Activated T-helper 9 cell treated with anti-CD3 and anti-CD28 coated beads, Interleukin-2, amount 50 U/mL, for 16 hours (primary cell): ENCODE results near the gene MLLT10.
"Not testable (repeated sequence)": the region's sequence is repeated elsewhere in the genome, so short reads cannot be mapped to it uniquely, and the experiment has no call there.

Source experiments
- DNase-seq: peaks from one replicate; pipeline ENCODE4 v3.0.0-alpha.2; 2020; ENCODE audit warnings: low read depth

Gene MLLT10

DNA sequence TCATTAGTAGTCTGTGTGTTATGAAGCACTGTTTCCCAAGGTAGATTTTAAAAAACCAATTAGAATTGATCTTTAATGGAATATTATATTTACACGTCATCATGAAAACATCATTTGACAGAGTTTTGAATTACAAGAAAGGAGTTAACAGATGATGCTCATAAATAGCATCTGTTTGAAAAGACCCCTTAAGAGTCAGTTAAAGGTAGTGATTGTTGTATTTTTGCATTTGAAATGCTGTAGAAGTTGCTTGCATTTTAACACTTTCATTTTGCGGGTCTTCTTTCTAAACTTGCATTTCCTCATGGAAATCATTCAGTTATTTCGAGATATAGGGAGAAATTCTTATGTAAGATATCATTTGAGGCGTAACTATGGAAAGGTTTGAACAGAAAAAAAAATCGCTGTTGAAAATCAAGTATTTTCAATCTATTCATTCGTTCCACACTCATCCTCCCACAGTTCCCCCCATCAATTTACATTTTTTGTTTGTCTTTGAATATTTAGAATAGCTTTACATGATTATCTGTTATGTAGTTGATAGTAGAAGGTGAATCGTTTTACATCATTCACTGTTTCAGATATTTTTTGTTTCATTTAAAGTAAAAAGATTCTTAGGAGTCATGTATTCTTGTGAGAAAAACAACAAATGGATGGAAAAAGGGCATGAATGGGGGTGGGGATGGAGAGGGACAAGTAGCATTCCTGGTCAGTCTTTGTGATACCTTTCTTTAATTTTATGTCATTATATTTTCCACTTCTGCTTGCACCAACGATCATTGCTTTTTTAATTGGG is 5.6 kb upstream of the MLLT10 start:
- DNase-seq = no peak

DNA sequence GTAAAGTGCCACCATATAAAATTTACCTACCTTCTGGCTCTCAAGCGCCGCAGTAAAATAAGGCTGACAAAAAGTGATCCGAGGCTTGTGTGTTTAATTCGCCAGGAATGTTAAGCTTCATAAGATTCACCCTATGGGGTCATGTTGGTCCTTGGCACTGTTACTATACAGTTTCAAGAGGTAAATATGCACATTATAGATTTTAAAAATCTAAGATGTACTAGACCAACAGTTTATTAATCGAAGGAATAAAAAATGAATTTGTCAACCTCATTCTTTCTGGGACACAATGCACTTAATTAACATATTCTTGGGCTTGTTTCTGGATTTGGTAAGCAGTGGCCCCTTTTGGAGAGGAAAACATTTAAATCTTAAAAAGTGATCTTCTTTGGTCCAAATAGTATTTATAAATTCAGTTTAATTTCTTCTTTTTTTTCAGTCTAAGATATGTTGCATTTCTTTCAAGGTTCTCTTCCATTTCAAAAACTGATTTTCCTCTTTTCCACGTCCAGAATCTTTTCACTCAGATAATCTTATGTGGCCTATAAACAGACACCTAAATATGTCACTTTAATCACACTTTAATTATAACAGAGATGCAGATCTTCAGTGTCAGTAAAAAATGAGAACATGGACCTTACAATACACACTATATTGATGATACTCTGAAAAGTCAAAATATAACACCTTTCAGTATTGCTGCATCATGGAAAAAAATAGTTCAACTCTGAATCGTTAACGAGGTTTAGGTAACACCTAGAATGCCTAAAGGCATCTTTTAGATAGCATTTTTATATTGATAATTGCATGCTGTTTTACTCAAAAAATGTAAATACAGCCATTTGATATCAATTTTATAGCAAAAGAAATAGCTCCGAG is 4.8 kb upstream of the MLLT10 start:
- no peak for DNase-seq

DNA sequence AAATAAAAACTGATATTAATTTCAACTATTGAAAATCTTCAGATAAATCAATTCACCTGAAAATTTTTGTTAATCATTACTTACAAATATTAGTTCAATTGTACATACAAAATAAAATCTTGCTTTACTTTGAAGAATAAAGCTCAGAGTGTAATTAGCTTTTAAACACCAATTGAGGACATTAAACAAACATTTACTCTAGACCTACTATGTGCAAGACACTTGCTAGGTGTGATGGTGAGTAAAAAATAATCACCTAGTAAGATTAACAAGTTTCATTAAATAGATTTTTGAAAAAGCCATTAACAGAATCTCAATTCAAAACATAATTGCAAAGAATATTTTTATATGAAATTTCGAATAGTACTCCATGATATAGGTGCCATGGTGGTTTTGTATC is 3.9 kb upstream of the MLLT10 start:
- no peak for DNase-seq

DNA sequence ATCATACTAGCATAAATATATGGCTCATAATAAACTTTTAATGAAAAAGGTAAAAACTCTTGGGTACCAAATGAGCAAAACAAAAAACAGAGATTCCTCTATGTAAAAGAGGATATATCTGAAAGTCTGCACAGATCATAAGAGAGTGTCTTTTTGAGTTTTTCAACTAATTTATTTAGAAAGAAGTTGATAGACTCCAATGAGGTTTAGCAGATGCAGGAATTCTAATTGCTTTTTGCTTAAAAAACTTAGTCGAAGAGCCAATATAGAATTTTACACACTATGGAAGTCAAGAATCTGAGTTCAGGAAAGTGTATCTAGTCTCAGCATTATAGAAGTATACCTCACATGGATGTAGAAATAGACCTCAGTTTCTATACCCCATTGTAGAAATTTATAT is 3.4 kb upstream of the MLLT10 start:
- no peak for DNase-seq

DNA sequence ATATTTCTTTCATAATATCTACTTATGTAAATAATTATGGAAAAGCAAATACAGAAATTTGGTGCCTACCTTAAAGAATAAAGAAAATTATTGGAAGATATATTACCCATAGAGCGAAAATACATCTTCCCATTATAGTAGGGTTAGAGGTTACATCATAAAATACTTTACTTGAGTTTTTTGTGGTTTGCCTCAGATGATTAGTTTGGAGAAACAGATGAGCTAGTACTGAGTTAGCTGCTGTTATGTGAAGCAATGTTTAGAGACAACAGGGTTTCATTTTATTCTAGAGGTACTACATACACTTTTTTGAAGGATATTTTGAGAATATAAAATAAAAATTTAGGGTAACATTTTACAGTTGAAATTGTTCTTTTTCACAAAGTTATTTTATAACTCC is 2.9 kb upstream of the MLLT10 start:
- DNase-seq = no peak

DNA sequence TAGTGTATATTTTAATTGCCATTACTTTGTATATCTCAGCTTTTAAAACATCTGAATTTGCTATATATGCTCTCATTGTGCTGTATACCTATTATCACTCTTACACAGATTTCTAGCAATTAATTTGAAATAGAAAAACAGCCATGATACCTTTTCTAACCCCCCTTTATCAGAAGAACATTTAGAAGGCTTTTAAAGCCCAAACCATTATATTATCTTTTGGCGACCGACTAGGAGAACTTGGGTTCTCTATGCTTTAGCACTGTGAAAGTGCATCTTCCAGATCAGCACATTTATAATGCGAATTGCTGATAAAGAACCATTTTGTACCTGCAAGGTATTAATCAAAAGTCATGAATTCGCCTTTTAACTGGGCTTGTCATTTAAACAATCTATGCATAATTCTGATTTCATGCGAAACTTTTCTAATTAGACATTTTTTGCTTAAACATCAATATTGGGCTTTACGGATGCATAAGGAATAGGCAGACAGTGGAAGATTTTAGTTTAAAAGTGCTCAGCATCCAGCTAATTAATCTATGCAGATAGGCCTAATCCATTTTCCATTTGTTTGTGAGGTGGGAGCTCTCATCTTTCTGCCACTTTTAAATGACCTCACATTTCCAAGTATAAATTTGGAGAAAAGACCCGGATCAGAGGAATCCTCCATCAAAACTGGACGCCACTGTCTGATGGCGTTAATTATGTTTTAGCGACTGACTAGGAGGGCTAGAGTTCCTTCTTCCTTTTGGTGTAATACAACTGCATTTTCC is 1.2 kb upstream of the MLLT10 start:
- DNase-seq = no peak

DNA sequence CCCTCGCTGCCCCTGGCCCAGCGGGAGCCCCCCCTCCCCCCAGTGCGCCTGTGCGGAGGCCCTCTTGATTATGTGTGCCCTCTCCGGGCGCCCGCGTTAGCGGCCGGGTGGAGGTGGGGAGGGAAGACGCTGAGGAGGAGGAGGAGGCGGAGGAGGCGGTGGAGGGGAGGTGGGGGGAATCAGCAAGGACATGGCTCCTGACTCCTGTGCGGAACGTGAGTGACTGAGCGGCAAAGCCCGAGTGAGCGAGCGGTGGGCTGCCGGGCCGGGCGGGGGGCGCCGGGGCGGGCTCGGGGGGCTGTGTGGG is 201 bp downstream of the MLLT10 start:
- no peak for DNase-seq

DNA sequence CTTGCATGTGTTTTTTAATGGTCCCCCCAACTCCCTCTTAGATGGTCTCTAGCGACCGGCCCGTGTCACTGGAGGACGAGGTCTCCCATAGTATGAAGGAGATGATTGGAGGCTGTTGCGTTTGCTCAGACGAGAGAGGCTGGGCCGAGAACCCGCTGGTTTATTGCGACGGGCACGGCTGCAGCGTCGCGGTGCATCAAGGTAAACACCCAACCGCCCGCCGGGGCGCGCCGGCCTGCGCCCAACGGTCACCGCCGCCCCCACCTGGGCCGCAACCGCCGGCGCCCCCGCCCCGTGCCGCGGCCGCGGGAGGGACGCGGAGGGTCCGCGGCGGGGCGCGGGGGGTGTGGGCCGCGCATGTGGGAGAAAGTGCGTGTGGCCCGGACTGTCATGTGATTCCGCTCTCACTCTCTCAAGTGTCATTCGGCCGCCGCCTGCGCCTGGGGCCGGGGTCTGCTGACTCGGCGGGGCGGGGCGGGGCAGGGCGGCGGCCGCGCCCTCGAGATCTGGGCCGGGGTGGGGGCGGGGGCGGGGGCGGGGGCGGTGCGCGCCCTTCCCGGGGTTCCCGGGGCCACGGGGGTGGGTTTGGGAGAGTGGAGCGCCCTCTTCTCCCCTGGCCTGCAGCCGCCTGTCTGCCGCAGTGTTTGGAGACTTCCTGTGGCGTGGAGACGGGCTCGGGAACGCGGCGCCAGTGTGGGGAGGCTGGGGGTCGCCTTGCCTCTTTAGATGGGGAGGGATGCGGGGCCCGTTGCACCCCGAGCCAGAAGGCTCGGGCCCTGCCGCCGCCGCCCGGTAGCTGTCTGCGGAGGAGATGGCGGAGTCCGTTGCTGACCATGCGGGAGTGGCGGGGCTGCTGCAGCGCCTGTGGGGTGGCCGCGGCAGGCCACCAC is 817 bp downstream of the MLLT10 start:
- peak; percentile 34 for DNase-seq

DNA sequence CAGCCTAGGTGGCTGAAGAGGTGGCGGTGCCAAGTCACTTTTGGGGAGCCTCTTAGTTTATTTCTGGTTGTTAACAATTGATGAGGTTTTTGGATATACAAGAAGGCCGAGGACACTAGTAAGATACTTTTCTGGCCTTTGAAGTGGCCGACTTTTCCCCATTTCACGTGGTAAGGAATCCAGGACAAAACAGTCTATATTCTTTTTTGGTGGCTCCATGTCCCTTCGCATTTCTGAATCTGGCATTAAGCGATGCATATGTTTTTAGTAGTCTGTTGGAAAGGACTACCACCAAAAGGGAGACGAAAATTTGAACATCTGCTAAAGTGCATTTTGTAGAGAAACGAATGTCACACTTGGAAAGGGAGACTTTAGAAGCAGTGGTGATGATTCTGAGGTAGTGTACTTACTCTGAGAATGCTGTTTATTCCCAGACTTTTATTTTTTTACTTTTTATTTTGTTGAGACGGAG is 1.5 kb downstream of the MLLT10 start:
- no peak for DNase-seq

DNA sequence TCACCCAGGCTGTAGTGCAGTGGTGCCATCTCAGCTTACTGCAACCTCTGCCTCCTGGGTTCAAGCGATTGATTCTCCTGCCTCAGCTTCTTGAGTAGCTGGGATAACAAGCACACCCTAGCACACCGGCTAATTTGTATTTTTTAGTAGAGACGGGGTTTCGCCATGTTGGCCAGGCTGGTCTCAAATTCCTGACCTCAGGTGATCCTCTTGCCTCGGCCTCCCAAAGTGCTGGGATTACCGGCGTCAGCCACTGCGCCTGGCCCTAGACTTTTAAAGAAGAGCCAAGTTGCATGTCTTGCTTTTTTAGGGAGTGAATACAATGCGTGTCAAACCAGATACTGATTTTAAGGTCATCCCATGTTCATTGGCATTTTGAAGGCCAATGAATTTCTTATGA is 1.9 kb downstream of the MLLT10 start:
- DNase-seq = not testable (repeated sequence)

DNA sequence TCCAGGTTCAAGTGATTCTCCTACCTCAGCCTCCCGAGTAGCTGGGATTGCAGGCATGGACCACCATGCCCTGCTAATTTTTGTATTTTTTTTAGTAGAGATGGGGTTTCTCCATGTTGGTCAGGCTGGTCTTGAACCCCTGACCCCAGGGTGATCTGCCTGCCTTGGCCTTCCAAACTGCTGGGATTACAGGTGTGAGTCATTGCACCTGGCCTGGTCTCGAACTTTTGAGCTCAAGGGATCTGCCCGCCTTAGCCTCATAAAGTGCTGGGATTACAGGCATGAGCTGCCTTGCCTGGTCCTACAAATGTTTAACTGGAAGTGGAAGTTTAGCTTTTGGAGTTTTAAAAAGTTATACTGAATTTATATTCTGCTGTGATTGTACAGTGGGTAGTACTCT is 2.8 kb downstream of the MLLT10 start:
- DNase-seq = no peak

DNA sequence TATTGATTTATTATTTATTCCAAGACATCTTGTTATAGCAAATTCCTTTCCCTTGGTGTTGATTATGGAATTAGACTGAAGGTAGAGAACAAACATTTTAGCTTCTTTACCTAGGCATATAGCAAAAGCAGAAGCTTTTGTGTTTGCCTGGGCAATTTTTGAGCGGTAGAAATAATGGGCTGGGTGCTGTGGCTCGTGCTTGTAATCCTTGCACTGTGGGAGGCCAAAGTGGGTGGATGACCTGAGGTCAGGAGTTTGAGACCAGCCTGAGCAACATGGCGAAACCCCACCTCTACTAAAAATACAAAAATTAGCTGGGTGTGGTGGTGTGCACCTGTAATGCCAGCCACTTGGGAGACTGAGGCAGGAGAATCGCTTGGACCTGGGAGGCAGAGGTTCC is 6.7 kb downstream of the MLLT10 start:
- not testable (repeated sequence) for DNase-seq

DNA sequence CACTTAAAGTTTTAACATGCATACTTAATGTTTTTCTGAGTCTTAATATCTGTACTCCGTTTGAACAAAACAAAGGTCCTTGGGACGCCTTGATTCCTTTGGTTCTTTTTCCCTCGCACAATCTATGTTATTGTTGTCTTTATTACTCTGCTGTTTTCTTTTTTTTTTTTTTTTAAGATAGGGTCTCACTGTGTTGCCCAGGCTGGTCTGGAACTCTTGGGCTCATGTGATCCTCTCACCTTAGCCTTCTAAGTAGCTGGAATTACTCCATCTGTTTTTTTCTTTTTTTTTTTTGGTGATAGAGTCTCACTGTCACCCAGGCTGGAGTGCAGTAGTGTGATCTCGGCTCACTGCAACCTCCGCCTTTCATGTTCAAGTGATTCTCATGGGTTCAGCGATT is 13.2 kb downstream of the MLLT10 start:
- DNase-seq = no peak

DNA sequence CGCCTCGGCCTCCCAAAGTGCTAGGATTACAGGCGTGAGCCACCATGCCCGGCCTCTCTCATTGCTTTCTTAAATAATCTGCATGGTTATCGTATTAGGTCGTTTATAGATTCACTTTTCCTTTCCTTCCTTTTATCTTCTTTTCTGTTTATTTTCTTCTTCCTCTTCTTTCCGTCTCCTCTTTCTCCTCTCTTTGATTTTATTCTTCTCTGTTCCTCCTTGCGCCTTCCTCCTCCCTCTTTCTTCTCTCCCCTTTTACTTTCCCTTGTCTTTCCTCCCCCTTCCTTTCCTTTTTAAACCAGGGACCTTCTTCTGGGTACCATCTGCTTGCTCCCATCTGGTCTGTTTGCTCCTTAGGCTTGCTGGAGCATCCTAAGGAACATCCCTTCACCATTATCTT is 18.6 kb downstream of the MLLT10 start:
- DNase-seq = no peak

DNA sequence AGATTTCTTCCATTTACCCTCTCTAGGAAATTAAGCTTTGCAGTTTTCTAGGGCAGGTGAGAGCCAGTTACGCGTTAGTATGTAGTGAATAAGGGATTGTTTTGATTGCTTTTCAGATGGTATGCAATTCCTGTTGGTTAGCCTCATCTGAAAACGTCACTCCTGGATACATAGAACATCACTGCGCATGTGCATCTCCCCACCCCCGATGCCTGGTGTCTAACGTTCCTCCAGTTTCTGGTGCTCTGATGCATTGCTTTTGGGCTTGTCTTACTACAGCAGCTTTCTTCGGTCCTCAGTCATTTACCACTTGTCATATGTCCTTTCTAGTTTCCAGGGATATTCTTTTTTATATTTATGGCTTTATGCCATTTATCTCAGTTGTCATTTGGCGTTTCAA is 22.5 kb downstream of the MLLT10 start:
- no peak for DNase-seq

DNA sequence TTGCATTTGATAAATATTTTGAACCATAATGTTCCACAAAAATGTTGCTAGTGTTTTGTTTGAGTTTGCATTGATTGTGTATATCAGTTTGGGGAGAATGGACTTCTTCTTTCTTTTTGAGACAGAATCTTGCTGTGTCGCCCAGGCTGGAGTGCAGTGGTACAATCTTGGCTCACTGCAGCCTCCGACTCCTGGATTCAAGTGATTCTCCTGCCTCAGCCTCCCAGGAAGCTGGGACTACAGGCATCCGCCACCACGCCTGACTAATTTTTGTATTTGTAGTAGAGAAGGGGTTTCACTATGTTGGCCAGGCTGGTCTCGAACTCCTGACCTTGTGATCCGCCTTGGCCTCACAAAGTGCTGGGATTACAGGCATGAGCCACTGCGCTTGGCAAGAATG is 25.0 kb downstream of the MLLT10 start:
- not testable (repeated sequence) for DNase-seq

DNA sequence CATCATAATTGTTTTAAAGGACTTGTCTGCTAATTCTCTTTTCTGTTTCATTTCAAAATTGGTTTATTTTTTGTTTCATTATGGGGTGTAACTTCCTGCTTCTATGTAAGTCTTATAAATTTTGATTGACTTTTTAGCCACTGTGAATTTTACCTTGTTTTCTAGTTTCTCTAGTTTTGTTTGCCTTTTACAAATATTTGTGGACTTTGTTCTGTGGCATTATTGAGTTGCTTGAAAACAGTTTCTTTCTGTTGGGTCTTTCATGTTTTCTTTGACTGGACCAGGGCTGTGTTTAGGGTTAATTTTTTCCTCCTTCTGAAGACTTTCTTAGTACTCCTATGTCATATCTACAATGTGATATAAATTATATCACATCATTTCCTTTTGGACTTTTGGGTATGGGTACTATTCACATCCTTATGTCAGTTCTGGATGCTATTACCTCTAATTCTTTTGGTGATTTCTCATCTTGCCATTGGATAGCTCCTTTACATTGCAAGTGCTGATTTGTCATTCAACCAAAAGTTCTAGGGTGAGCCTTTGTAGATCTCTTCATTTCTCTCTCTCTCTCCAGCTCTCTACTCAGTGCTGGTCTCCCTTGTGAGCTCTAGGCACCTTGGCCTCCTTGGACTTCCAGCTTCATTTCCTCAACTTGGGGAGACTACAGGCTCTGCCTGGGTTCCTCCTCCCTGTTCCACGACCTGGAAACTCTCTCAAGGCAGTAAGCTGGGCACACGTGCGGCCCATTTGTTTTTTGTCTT is 36.9 kb downstream of the MLLT10 start:
- DNase-seq = no peak

DNA sequence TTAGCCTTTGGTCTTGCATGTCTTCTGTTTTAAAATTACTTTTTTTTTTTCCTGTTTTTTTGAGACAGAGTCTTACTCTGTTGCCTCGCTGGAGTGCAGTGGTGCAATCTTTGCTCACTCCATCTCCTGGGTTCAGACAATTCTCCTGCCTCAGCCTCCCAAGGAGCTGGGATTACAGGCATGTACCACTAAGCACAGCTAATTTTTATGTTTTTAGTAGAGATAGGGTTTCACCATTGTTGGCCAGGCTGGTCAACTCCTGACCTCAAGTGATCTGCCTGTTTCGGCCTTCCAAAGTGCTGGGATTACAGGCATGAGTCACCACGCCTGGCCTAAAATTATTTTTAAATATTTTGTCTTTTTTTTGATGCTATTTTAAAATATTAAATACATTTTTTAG is 38.5 kb downstream of the MLLT10 start:
- DNase-seq = no peak

DNA sequence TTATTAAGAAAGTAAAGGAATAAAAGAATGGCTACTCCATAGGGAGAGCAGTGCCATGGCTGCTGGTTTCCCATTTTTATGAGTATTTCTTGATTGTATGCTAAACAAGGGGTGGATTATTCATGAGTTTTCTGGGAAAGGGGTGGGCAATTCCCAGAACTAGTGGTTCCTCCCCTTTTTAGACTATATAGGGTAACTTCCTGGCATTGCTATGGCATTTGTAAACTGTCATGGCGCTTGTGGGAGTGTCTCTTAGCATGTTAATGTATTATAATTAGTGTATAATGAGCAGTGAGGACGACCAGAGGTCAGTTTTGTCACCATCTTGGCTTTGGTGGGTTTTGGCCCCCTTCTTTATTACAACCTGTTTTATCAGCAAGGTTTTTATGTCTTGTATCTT is 40.5 kb downstream of the MLLT10 start:
- not testable (repeated sequence) for DNase-seq

DNA sequence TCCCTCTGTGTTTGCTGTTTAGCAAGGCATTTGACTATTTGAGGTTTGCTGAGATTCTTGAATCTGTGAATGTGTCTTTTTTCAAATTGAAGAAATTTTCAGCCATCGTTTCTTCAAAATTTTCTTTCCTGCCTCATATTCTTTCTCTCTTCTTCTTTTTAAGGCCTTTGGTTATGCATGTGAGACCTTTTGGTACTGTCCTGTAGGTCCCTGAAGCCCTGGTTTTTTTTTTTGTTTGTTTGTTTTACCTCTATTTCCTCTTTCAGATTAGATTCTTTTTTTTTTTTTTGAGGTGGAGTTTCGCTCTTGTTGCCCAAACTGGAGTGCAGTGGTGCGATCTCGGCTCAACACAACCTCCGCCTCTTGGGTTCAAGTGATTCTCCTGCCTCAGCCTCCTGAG is 45.3 kb downstream of the MLLT10 start:
- no peak for DNase-seq

DNA sequence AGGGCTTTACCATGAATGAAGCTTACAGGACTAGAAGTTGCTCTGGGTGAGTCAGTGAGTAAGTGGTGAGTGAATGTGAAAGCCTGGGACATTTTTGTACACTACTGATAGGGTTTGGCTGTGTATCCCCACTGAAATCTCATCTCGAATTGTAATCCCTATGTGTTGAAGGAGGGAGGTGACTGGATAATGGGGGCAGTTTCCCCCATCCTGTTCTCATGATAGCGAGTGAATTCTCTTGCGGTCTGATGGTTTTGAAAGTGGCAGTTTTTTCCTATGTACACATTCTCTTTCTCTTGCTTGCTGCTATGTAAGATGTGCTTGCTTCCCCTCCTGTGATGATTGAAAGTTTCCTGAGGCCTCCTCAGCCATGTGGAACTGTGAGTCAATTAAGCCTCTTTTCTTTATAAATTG is 47.4 kb downstream of the MLLT10 start:
- DNase-seq = not testable (repeated sequence)
